Stomach (tissue), 9 donors: ENCODE results near the gene MGST3. TPM values are rescaled to one million over a fixed set of nuclear protein-coding genes. Genes with fewer than 3 reads are reported as not detected.

Experiments
- DNase-seq, 2 donors: peaks; one replicate each; pipeline versions ENCODE4 v3.0.0 to v3.0.0-alpha.2; 2013 to 2019
- H3K27ac ChIP-seq, 5 donors: fragments of 200-600 bp in 4 of 5; sonication (generic) in 4 of 5; one replicate each; pipeline ENCODE4 v1.5.1; 2013 to 2019; ENCODE audit warnings: mild to moderate bottlenecking in 1 of 5, moderate library complexity in 1 of 5
- H3K27me3 ChIP-seq, 3 donors: fragments of 200-600 bp; sonication (generic); one replicate each; pipeline ENCODE4 v1.5.1; 2017 to 2019; ENCODE audit warnings: mixed run types in 1 of 3
- H3K36me3 ChIP-seq, 4 donors: fragments of 200-600 bp; sonication (generic); 1 replicate in 3 of 4; 2 replicates in 1 of 4; pipeline ENCODE4 v1.5.1; 2016 to 2019
- H3K4me1 ChIP-seq, 4 donors: fragments of 200-600 bp; sonication (generic); one replicate each; pipeline ENCODE4 v1.5.1; 2016 to 2019
- H3K4me3 ChIP-seq, 4 donors: fragments of 200-600 bp; sonication (generic) in 3 of 4; one replicate each; pipeline ENCODE4 v1.5.1; 2016 to 2019; ENCODE audit warnings: mild to moderate bottlenecking in 1 of 4
- H3K9me3 ChIP-seq, 4 donors: fragments of 200-600 bp; sonication (generic); one replicate each; pipeline ENCODE4 v1.5.1; 2016 to 2019
- CTCF ChIP-seq, 7 experiments: fragments of 450-650 bp in 4 of 7; fragments of 200-600 bp in 3 of 7; sonication (generic) in 3 of 7; IDR thresholded peaks; one replicate each; pipeline ENCODE4 v1.5.1; 2016 to 2019; ENCODE audit warnings: antibody characterized with exemption in 7 of 7, control low read depth in 2 of 7, mild to moderate bottlenecking in 1 of 7
- EP300 ChIP-seq: sonication (generic); formaldehyde crosslinking; IDR thresholded peaks from one replicate; pipeline ENCODE4 v1.6.1; 2017; ENCODE audit warnings: antibody characterized with exemption
- POLR2A ChIP-seq, 4 donors: fragments of 450-650 bp; IDR thresholded peaks; one replicate each; pipeline ENCODE4 v1.6.1; 2016; ENCODE audit warnings: antibody characterized with exemption in 4 of 4, control low read depth in 2 of 4, mild to moderate bottlenecking in 1 of 4, moderate library complexity in 1 of 4
- POLR2AphosphoS5 ChIP-seq, 3 donors: sonication (generic); formaldehyde crosslinking; IDR thresholded peaks; one replicate each; pipeline ENCODE4 v1.6.1; 2016; ENCODE audit warnings: antibody characterized with exemption in 3 of 3
- WGBS, 5 donors: extraction: QIAGEN DNeasy Blood & Tissue Kit in 3 of 5; methylation state at CpG; one replicate each; pipeline versions ENCODE4 v1.1.5 to v1.1.7; 2013 to 2018; 5-methylcytosine and 5-hydroxymethylcytosine counted together
- intact Hi-C: fragments of 100-400 bp; cut with DNase I; formaldehyde crosslinking; loops from one replicate; pipeline ENCODE4 v1.15.1; 2023; ENCODE audit warnings: low total_unique reads
- polyA plus RNA-seq, 3 donors: library from polyadenylated mRNA; stranded (reverse); fragments of 200-250 nt; gene quantifications; one replicate each; pipeline ENCODE4 v1.2.3, GENCODE V29; 2013
- total RNA-seq, 5 donors: library from RNA; depleted of rRNA; stranded (reverse); fragments of >200 nt; gene quantifications; one replicate each; pipeline versions ENCODE4 v1.1.0 to v1.2.3, GENCODE V29; 2014 to 2016
- donor health status: healthy with polysubstance abuse.
- donor health status: Bipolar disorder and iron deficiency.
- donor health status: healthy.

MGST3 gene
- total and polyA plus RNA-seq, 8 donors = 46.1 to 310 (median 124) TPM

DNA sequence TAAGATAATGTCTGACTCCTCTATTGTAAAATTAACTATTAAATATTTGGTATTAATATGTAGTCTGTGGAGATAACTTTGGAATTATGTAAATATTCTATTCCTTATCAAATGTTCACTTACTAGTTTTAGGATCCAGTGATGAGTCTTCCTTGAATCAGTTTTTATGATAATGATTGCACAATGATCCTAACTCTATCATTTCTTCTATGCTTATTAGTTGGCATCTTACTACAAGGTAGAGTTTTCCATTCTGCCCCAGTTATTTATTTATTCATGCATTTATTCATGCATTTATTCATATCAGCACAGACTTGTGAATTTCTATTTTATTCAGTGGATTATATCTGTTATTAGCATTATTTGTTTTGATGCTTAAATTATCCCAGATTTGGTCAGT is 7.4 kb upstream of the MGST3 start:
- Histone ChIP-seq H3K27me3 (no peaks in the 10 kb centered on the region), H3K4me3 (no peak overlapping the region), H3K9me3 (no peaks in the 10 kb centered on the region), H3K4me1 (no peaks in the 10 kb centered on the region), H3K27ac (no peak overlapping the region), H3K36me3 (no peaks in the 10 kb centered on the region)
- TF ChIP-seq EP300 (no peak), POLR2A (IDR thresholded peaks at IDR 0.05) (no peak), POLR2AphosphoS5 (IDR thresholded peaks at IDR 0.05) (no peak), CTCF (IDR thresholded peaks at IDR 0.05) (no peak)
- intact Hi-C loops = no loop called here
- no peak for DNase-seq

GRCh38 chr1:165624441-165624840 is 6.6 kb upstream of the MGST3 start:
- Histone ChIP-seq H3K27ac (no peak overlapping the region), H3K9me3 (no peaks in the 10 kb centered on the region), H3K36me3 (no peaks in the 10 kb centered on the region), H3K4me1 (no peaks in the 10 kb centered on the region), H3K4me3 (no peak overlapping the region), H3K27me3 (no peaks in the 10 kb centered on the region)
- intact Hi-C loops = no loop called here
- no peak for DNase-seq
- TF ChIP-seq CTCF (IDR thresholded peaks at IDR 0.05) = no peak
- no peak for TF ChIP-seq POLR2A (IDR thresholded peaks at IDR 0.05)
- TF ChIP-seq POLR2AphosphoS5 (IDR thresholded peaks at IDR 0.05) = no peak
- 83 to 95% (median 88%) methylated on average over 4 of the region's 4 CpGs for WGBS, 5 donors

- TF ChIP-seq POLR2A (IDR thresholded peaks at IDR 0.05) (no peak), CTCF (IDR thresholded peaks at IDR 0.05) (no peak), EP300 (no peak), POLR2AphosphoS5 (IDR thresholded peaks at IDR 0.05) (no peak)
- intact Hi-C loops = no loop called here
- Histone ChIP-seq H3K9me3 (no peaks in the 10 kb centered on the region), H3K4me3 (no peak overlapping the region), H3K27ac (no peak overlapping the region), H3K4me1 (peaks cover 13 to 26% (median 23%) of the 10 kb centered on the region in 4 donors), H3K36me3 (no peaks in the 10 kb centered on the region), H3K27me3 (no peaks in the 10 kb centered on the region)
- DNase-seq = no peak
- 49 to 63% (median 61%) methylated on average over 6 of the region's 6 CpGs for WGBS, 5 donors
These were observed 2.7 kb upstream of the MGST3 start for GRCh38 chr1:165628147-165628822.

DNA sequence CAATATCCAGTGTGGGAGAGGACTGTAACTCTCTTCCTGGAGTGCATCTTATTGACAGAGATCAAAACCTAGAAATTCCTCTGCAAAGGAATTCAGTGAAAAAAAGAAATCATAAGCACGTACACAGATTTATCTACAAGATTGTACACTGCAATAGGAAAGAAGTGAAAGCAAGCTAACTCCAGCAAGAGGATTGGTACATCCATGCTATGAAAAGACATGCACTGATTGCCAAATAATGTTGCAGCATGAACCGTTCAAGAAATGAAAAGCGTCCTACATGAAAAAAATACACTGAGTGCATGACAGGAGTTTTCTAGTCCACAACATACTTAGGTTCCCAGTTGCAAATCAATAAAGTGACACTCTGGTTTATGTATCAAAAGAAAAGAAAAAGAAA is 1.9 kb upstream of the MGST3 start:
- 57 to 73% (median 64%) methylated on average over 3 of the region's 3 CpGs for WGBS, 5 donors
- intact Hi-C loops = no loop called here
- Histone ChIP-seq H3K27me3 (no peaks in the 10 kb centered on the region), H3K4me1 (peaks cover 20 to 34% (median 31%) of the 10 kb centered on the region in 4 donors), H3K9me3 (no peaks in the 10 kb centered on the region), H3K27ac (no peak overlapping the region), H3K36me3 (no peaks in the 10 kb centered on the region), H3K4me3 (no peak overlapping the region)
- DNase-seq = no peak
- no peak for TF ChIP-seq POLR2AphosphoS5 (IDR thresholded peaks at IDR 0.05)
- TF ChIP-seq EP300 = no peak
- TF ChIP-seq CTCF (IDR thresholded peaks at IDR 0.05) = no peak
- TF ChIP-seq POLR2A (IDR thresholded peaks at IDR 0.05) = no peak
